ENCODE measurements around the gene LMF1. TPM values are rescaled to one million over a fixed set of nuclear protein-coding genes. Genes with fewer than 3 reads are reported as not detected.

LMF1 gene
- total RNA-seq, 1 donor from 2014 or later = 24.6 TPM

DNA sequence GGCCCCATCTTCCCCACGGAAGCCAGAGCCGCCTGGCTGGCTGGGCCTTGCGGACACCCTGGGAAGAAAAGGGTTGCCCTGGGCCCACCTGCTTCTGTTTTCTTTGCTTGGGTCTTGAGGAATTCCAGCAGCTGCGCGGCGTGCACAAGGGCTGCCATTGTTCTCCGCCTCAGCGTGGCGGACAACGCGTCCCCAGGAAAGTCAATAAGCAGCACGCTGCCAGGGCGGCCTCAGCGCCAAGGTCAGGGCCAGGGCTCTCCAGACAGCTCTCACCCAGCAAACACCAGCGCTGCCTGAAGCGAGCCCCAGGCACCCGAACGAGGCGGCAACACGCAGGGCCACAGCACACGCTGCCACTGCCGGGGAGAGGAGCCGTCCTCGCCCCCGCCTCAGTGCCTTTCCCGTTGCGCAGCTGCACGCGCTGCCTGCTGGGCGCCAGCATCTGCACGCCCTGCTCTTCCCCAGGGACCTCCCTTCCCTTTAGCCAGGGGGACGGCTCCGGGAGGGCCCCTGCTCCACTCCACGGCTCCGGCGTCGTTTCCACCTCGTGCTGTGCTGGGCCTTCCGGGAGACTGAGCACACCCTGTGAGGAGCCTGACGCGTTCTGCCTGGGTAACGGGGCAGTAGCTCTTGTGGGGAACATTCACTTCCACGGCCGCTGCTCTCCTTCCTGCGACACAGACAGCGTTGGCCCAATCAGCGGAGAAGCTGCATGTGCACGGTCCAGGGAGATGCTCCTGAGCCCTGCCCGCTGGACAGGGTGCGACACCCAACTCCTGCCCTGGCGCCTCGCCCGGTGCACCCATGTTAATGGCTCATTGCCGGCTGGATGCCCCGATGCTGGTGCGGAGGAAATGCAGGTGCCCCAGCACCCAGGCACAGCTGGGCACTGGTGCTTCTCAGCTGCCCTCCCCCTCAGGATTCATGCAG, 57.8 kb downstream of the LMF1 start:
- DNase-seq (ENCODE audit: low spot score) = no peak

DNA sequence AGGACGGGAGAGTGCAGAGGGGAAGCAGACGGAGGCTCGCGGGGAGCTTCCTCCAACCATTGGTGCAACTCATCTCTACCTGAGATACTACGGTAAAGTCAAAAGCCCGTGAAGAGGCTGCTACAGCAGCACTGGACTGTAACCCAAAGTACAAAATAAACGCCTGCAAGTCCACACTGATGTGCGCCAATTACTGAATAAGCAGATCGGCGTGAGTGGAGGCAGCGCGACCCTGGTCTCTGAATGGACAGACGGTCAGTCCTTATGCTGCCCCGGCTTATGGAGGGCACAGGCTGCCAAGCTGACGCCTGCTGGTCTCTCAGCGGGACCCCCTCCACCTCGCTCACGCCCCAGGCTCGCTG, 58.5 kb downstream of the LMF1 start:
- DNase-seq (ENCODE audit: low spot score) = no peak

DNA sequence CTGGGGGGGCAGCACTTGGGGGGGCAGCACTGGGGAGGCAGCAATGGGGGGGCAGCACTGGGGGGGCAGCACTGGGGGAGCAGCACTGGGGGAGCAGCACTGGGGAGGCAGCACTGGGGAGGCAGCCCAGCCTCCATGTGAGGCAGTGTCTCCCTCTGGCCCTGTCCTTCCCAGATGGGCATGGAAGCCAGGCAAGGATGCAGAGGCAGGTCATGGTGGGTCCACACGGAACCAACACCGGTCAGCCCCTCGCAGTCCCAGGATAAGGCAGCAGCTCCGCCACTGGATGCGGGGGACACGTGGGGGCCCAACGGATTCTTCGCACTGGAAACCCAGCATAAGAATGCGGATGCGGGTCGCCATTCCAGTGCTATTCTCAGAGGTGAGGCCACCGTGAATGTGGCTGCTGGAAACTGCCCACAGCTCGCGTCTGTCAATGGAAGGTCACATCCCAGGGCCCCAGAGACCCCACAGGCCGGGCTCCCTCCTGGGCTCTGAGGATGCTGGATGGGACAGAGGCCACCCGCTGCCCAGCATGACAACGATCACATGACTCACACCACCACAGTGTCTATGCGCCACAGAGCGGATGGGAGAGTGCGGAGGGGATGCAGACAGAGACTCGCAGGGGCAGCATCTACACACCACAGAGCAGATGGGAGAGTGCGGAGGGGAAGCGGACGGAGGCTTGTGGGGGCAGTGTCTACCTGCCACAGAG, 59.0 kb downstream of the LMF1 start:
- no peak for DNase-seq (ENCODE audit: low spot score)

DNA sequence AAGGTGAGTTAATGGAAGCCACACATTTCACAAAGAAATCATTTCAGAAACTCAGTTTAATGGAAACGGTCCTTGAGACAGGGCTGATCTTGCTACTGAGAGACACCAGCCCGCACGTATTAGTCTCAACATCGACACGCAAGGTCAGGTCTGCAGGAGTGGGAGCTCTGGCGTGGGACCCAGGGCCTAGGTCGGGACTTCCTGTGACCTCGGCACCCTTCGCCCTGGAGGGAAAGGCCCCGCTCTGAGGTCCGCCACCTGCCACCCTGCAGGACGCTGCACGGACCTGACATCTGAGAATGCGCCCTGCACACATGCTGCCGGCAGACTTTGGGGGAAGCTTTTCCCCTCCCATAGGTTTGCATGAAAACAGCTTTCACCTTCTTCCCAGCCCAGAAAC, 59.7 kb downstream of the LMF1 start:
- no peak for DNase-seq (ENCODE audit: low spot score)

DNA sequence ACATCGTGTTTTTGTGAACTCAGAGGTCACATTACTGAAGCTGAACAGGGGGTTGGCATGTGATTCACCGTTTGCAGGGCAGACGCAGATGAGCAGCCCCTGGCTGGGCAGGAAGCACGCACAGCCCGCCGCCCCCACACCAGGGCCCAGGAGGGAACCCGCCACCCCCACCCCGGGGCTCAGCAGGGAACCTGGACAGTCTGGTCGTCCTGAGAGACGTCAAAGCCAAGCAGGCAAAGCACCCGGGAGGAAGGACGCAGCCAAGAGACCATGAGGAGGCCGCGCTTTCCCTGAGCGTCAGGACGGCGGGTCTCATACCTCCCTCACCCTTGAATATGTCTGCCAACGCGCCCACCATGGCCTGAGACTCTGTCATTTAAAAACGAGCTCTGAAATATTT, 60.6 kb downstream of the LMF1 start:
- no peak for DNase-seq (ENCODE audit: low spot score)

DNA sequence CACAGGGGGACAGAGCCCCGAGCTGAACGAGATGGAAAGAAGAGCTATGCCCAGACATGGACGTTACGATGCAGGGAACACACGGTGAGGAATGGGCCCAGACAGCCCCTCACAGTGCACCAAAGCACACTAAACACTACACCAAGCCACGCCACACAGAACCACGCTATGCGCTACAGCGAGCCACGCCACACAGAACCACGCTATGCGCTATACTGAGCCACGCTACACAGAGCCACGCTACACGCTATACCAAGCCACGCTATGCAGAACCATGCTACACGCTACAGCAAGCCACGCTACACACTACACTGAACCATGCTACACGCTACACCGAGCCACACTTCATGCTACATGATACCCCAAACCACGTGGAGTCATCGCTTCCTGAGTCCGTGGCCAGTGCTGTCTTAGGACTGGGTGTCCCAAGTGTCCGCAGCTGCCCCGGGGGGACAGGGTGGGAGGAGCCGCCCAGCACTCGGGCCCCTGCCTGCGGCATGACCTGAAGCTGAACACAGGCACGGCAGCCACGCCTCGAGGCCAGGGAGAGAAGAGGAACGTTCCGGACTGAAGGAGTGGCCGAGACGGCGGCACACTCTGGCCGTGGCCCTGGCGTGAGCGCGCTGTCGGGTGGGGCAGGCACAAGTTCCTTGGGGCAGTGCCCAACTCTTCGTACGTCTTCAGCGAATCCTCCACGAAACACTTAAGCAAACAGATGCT, 61.3 kb downstream of the LMF1 start:
- DNase-seq (ENCODE audit: low spot score) = no peak

DNA sequence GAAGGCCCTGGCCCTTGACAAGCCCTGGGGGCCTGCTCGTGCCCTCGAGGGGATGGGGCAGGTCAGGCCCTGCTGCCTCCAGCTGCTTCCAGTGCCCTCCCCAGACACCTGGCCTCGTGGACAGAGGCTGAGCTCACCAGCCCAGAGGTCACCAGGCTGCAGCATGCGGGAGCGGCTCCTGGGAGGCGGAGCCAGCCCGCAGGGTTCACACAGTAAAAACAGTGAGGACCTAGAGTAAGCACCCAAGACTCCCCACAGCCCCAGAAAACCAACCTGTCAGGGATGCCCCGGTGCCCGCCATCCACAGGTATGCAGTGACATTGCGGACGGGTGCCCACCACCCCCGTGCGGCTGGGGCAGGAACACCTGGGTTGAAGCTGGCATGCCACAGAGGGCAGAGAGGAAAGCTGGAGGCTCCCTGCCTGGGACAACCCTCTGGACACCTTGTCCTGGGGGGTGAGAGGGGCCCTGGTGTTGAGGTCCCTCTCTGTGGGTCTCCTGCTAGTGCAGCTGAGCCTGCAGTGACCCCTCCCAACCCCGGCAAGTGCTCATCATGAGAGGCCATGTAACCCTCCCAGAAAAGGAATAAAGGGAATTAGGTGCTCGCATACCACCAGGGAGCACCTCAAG, 62.1 kb downstream of the LMF1 start:
- DNase-seq (ENCODE audit: low spot score) = no peak

DNA sequence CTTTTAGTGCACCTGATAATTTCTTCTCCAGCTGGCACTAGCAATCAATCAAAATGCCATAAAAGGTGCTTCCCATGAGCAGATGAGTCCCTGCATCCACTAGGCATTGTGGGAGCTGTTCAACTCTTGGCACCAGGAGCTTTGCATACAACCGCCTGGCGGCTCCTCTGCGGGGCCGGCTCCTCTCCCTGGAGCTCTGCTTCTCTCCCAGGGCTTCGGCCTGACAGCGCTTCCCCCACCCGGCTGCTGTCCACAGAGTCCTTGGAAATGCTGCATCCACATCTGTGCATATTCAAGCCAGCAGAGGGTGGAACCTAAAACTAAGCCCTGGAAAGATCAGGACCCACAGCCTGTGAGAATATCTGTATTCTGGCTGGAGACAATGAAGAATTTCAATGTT, 62.9 kb downstream of the LMF1 start:
- no peak for DNase-seq (ENCODE audit: low spot score)

DNA sequence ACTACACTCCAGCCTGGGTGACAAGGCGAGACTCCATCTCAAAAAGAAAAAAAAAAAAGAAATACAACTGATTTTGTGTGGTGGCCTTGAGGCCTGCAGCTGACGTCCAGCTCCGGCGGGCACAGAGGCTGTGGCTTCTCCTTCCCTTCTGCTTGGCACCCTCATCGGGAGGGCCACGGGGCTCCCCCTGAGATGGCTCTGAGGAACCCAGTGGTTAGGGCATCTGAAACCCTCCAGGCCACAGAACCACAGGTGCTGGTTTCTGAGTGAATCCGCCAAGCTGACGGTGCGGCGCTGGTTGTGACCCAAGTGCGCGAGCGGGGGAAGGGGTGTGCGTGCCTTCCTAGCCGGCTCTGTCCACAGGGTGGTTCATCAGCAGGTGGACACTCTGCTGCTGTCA, 63.4 kb downstream of the LMF1 start:
- no peak for DNase-seq (ENCODE audit: low spot score)

DNA sequence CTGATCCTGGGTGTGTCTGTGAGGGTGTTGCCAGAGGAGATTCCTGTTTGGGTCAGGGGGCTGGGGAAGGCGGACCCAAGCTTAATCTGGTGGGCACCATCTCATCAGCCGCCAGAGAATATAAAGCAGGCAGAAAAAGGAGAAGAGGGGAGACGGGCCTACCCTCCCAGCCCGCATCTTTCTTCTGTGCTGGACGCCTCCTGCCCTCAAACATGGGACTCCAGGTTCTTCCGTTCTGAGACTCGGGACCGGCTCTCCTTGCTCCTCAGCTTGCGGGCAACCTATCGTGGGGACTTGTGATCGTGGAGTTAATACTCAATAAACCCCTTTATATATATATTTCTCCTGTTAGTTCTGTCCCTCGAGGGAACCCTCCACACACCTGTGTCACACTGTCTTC, 64.5 kb downstream of the LMF1 start:
- no peak for DNase-seq (ENCODE audit: low spot score)

DNA sequence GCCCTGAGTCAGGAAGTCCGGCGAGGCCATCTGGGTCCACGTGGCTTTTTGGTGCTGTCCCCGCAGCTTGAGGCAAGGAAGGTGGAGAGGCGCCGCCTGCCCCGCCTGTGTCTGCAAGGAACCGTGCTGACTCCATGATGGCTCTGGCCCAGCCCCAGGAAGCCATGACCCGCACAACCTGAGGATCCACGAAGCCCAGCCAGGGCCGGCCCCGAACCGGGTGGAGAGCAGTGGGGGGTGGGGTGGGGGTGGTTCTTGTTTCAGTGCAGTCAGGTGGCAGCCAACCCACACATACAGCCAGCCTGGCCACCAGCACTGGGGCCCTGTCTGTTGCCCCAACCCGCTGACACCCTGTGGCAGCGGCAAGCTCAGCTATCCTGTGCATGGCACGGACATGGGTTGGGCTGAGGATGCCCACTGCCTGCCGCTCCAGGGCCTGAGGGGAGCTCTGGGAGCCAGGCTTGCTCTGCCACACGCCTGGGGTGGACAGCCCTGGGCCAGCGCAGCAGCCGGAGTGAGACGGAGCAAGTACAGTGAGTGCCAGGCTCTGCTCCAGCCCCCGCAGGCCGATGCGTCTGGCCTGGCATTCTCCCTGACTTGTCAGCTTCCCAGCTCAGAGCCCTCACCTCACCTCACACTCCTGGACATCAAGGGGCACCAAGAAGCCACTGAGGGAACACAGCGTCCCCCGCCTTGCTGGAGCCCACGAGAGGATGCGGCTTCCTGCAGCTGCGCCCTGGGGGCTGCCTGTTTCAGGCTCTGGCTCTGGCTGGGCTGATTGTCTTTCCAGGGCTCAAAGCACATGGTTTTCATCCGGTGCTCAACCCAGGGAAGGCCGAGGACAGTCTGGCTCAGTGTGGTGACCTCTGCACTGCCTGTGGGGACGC, 68.8 kb downstream of the LMF1 start:
- no peak for DNase-seq (ENCODE audit: low spot score)

DNA sequence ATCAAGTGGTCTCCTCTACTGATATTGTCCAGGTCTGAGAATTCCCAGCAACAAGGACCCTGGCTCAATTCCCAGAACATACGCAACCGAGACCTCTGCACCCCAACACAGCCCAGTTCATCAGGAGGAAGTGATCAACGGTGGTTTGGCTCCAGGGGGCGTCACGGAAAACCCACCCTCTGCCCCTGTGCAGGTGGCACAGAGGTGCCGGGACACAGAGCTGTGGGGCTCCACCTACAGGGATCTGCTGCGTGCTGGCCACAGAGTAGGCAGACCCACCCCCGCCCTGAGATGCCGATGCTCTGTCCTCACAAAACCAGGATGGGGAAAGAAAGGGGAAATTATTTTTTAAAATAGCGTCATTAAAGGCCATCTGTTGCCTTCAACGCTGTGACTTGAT, 69.6 kb downstream of the LMF1 start:
- DNase-seq (ENCODE audit: low spot score) = no peak

DNA sequence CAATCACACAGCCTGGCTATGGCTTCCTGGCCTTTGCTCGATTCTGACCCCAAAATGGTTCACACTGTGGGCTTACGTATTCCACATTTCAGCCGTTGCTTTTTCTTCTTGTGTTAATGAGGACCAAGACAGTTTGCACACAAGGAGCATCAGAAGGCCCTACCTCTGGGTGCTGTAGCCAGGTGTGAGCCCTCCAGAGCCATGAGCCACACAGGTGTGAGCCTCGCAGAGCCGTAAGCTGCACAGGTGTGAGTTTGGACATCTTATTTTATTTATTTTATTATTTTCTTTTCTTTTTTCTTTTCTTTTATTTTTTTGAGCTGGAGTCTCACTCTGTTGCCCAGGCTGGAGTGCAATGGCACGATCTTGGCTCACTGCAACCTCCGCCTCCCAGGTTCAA, 70.6 kb downstream of the LMF1 start:
- no peak for DNase-seq (ENCODE audit: low spot score)

DNA sequence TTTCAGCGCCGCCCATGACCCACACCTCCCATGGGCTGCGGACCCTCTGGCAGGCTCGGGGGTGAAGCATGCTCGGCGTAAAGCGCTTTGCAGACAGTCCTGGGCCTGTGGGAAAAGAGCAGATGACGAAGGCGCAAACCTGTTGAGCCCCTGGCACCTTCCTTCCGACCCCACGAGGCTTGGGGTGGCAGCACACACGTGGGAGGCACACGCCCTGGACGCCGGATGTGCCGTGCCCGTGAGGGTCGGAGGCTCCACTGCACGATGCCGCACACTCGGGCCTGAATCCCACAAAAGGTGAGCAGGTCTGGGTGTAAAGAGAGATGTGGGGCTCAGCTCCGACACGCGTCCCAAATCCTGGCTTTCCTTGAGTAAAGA, 71.1 kb downstream of the LMF1 start:
- DNase-seq (ENCODE audit: low spot score) = no peak

DNA sequence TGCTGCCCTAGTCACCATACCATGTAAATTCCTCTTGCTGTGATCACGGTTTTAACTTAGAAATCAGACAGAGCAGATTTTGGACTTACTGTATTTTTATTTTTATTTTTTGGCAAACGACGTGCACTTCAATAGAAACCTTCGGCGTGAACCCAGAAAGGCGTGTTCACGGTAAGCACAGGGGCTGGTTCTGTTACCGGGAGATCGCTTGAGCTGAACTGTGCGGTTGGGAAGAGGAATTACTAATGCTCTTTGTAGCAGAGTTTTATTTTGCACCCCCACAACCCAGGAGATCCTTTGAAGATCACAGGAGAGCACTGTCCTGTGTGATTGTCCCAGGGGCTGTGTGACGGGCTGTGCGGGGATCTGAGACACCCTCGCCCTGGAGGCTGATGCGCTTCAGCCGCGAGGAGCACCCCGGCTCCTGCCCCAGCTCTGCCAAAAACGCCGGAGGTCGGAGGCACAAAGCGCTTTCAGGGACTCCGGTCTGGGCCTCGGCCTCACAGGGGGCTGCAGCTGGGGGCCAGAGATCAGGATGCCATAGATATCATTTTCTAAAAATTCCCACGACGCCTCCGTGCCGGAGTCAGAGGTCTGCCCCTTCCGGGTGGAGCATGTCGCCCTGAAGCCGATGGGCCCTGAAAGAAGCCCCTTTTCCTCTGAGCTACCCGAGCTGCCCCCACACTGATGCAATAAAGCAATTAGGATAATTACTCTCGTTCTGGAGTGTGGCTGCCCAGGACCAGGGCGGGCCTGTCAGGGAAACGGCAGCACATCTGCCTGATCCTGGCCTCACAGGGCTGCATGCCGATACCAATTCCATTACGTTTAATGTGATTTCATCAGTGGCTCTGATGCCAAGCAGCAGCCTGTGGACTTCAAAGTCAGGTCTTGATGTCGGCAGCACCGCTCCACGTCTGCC, 71.8 kb downstream of the LMF1 start:
- no peak for DNase-seq (ENCODE audit: low spot score)

DNA sequence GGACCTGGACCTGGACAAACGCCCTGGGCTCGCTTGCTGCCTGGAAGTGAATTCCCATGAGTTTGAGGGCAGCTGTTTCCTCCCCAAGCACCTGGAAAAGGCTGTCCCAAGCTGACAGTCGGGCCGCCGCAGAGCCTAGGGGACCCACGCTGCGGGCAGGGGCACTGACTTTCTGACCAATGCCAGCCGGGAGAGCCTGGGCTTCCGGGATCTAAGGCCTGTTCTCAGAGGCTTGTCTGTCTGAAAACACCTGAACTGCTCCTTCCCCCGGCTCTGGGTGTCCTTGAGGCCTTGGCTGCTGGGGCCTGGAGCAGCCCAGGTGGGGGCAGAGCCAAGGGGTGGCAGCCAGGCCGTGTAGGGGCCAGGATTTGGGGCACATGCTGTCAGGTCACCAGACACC, 72.6 kb downstream of the LMF1 start:
- no peak for DNase-seq (ENCODE audit: low spot score)

DNA sequence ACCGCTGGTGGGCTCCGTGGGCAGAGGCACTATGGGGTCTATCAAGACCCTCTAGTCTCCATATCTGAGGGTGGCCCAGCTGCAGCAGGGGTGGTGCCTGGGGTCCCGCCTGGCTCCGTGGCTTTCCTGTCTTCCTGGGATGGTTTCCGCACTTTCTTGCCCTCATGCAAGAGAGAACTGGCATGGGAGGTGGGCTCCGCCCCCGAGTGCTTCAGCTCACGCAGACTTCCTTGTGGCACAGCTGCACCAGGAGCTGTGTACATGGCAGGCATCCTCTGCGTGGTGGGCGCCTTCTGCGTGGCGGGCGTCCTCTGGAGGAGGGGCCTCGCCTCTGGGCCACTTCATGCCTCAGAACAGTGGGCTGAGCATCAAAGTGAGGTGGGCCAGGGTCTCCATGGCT, 73.1 kb downstream of the LMF1 start:
- no peak for DNase-seq (ENCODE audit: low spot score)

DNA sequence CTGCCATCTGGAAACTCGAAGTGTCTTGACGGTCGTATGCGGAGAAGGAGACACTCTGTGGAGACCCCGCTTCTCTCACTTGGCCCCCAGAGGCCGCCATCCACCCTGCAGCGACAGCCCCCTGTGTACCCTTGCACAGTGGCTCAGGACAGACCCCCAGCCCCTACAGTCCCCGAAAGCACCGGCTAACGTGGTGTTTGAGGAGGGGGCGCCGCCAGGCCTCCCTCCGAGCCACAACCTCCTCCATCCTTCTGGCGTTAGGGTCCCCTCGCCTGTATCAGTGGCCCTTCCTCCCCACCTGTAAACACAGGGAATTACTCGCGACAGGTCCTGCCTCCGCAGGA, 73.6 kb downstream of the LMF1 start:
- no peak for DNase-seq (ENCODE audit: low spot score)

DNA sequence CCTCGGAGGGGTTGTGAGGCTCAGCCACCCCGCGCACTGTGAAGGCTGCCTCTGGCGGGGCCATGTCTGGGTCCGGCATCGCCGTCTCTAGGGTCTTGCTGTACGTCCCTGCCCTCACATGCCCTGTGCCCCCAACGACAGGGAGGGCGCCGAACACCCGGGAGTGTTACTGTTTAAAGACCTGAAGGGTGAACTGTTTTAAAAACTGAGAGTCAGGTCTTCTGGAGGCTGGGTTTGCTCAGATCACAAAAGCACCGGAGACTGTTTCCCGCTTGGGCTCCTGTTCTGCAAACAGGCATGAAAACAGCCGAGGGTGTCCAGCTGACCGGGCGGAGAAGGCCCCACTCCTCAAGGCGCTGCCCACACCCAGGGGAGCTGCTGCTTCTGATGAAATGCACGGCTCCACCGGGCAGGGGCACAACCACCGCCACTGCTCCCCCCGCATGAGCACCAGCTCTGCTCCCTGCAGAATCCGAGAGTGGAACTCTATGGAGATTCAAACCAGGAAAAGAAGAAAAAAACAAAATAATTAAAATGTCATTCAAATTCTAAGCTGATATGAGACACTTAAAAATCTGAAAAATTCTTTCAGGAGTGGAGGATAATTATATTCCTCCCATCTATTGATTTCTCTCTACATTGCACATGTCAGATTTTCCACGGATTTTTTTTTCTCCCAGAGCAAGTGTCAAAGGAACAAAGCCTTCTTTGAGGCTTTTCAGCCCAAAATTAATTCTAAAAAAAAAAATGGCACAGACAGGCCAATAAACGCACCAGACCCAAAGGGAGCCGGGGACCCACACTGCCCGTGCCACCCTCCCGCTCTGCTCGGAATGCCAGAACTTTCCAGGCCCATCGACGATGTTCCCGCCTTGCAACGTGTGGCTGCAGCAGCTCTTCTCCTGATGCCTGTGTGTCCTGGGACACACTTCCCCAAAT, 74.3 kb downstream of the LMF1 start:
- no peak for DNase-seq (ENCODE audit: low spot score)
